OCI-M1 (cell line): ENCODE data around the gene NRSN2.

Source experiments
- DNase-seq: peaks from one replicate; lab custom pipeline; 2025; lab: John Stamatoyannopoulos, UW

Gene NRSN2

GRCh38 chr20:354298-354977, 7.5 kb downstream of the NRSN2 start:
- DNase-seq = peak; percentile 95

GRCh38 chr20:356154-356553, 9.2 kb downstream of the NRSN2 start:
- DNase-seq = peak; percentile 60

GRCh38 chr20:356745-357144, 9.8 kb downstream of the NRSN2 start:
- no peak for DNase-seq

- DNase-seq = no peak
These were observed 12.1 kb downstream of the NRSN2 start for GRCh38 chr20:358891-359555.

- no peak for DNase-seq
These were observed 14.7 kb downstream of the NRSN2 start for GRCh38 chr20:361561-361960.

GRCh38 chr20:362271-363254, 15.7 kb downstream of the NRSN2 start:
- peak; percentile 98 for DNase-seq

- DNase-seq = peak; percentile 72
These were observed 16.6 kb downstream of the NRSN2 start for GRCh38 chr20:363319-364078.

- DNase-seq = peak; percentile 84
These were observed 18.2 kb downstream of the NRSN2 start for GRCh38 chr20:364905-365794.

GRCh38 chr20:366041-366718, 19.3 kb downstream of the NRSN2 start:
- peak; percentile 57 for DNase-seq

- no peak for DNase-seq
These were observed 20.0 kb downstream of the NRSN2 start for GRCh38 chr20:366719-367485.

- DNase-seq = no peak
These were observed 20.6 kb downstream of the NRSN2 start for GRCh38 chr20:367486-367887.

GRCh38 chr20:368915-369314, 22.0 kb downstream of the NRSN2 start:
- DNase-seq = no peak

- DNase-seq = no peak
These were observed 23.3 kb downstream of the NRSN2 start for GRCh38 chr20:370151-370600.

GRCh38 chr20:370977-371754, 24.3 kb downstream of the NRSN2 start:
- DNase-seq = peak; percentile 68

GRCh38 chr20:371755-372542, 25.0 kb downstream of the NRSN2 start:
- peak; percentile 99 for DNase-seq

GRCh38 chr20:372543-373082, 25.7 kb downstream of the NRSN2 start:
- DNase-seq = peak; percentile 64

GRCh38 chr20:373171-373890, 26.4 kb downstream of the NRSN2 start:
- DNase-seq = peak; percentile 98
